Fibroblast of mammary gland (primary cell): ENCODE measurements around the gene RPS14.
"Not testable (repeated sequence)": the region's sequence is repeated elsewhere in the genome, so short reads cannot be mapped to it uniquely, and the experiment has no call there.

Experiments
- DNase-seq: peaks from one replicate; pipeline ENCODE4 v3.0.0-alpha.2; 2010; ENCODE audit warnings: low read depth
- H3K4me3 ChIP-seq: 2 replicates; pipeline ENCODE4 v1.5.1; 2011; ENCODE audit warnings: low read depth, mild to moderate bottlenecking, low read length, moderate library complexity; ENCODE audit not compliant: control insufficient read depth
- CTCF ChIP-seq: conservative IDR thresholded peaks from 2 replicates; pipeline ENCODE4 v1.5.1; 2011; ENCODE audit warnings: low read depth, low read length, inconsistent platforms; ENCODE audit not compliant: control insufficient read depth, insufficient read depth

The RPS14 gene

GRCh38 chr5:150454492-150455229, 5.1 kb upstream of the RPS14 start:
- DNase-seq = no peak
- no peak for TF ChIP-seq CTCF
- H3K4me3 ChIP-seq = no peak overlapping the region

- DNase-seq, H3K4me3 ChIP-seq: not testable (repeated sequence)
These were observed 4.5 kb upstream of the RPS14 start for GRCh38 chr5:150454027-150454426.

- no peak overlapping the region for H3K4me3 ChIP-seq
- DNase-seq = no peak
- TF ChIP-seq CTCF = no peak
These were observed 3.4 kb upstream of the RPS14 start for GRCh38 chr5:150452914-150453313.

GRCh38 chr5:150451594-150451993, 2.1 kb upstream of the RPS14 start:
- DNase-seq = no peak
- no peak for TF ChIP-seq CTCF
- H3K4me3 ChIP-seq = no peak overlapping the region

GRCh38 chr5:150448952-150449516, 505 bp downstream of the RPS14 start:
- no peak for DNase-seq
- no peak for TF ChIP-seq CTCF
- peak overlapping the region; percentile 95 for H3K4me3 ChIP-seq

GRCh38 chr5:150448334-150448733, 1.2 kb downstream of the RPS14 start:
- TF ChIP-seq CTCF = no peak
- DNase-seq = peak; percentile 27

GRCh38 chr5:150447188-150447587, 2.4 kb downstream of the RPS14 start:
- DNase-seq = no peak
- peak overlapping the region; percentile 95 for H3K4me3 ChIP-seq
- no peak for TF ChIP-seq CTCF

More at GRCh38 chr5:150448334-150448733, 1.2 kb downstream of the RPS14 start:
- H3K4me3 ChIP-seq = peak overlapping the region; percentile 95
